Measurements from ENCODE around the gene PROZ.
"Not testable (repeated sequence)": the region's sequence is repeated elsewhere in the genome, so short reads cannot be mapped to it uniquely, and the experiment has no call there.

The PROZ gene, protein sequence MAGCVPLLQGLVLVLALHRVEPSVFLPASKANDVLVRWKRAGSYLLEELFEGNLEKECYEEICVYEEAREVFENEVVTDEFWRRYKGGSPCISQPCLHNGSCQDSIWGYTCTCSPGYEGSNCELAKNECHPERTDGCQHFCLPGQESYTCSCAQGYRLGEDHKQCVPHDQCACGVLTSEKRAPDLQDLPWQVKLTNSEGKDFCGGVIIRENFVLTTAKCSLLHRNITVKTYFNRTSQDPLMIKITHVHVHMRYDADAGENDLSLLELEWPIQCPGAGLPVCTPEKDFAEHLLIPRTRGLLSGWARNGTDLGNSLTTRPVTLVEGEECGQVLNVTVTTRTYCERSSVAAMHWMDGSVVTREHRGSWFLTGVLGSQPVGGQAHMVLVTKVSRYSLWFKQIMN

DNA sequence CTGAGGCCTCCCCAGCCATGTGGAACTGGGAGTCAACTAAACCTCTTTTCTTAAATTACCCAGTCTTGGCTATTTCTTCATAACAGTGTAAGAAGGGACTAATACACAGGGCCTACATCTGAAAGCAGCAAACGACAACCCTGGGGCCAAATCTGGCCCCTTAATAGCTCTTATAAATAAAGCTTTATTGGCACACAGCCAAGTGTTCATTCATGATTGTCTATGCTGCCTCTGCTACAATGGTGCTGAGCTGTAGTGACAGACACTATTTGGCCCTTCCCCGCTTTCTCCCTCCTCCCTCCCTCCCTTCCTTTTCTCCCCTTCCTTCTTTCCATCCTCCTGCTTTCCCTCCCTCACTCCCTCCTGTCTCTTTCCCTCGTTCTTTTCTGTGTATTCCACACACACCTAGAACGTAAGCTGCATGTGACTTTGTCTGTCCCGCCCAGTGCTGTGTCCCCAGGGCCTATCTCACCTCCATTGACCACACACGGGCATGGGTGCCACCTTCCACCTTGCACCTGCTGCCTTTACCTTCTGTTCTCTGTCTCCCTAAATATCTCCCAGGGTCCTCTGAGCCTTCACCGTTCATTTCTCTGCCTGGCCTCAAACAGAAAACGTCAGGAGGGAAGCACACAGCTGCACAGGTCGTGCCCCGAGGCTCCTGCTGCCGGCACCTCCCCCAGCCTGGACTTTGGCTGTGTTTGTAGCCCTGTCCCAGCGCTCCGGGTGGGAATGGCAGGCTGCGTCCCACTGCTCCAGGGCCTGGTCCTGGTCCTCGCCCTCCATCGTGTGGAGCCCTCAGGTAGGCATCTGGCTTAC is at the start of gene PROZ:
PROZ (plus strand) TSS at position 720 of the 819 bp plus-strand sequence; CDS start at position 733, 13 bp downstream.
- Histone ChIP-seq H3K4me1 (ENCODE audit: control insufficient read depth in 1 of 2, insufficient read depth in 1 of 2, low read depth in 1 of 2, low read length in 1 of 2) (peaks cover 7 to 9% of the 10 kb centered on the region in 2 experiments), H3K27me3 (peaks cover 59% of the 10 kb centered on the region), H3K36me3 (no peaks in the 10 kb centered on the region), H3K9me3 (no peaks in the 10 kb centered on the region), H3K27ac (no peak within 1 kb of the TSS), H3K4me3 (ENCODE audit: low read depth in 1 of 2, low read length in 1 of 2) (no peak within 1 kb of the TSS)
- TF ChIP-seq, protein P1, sequence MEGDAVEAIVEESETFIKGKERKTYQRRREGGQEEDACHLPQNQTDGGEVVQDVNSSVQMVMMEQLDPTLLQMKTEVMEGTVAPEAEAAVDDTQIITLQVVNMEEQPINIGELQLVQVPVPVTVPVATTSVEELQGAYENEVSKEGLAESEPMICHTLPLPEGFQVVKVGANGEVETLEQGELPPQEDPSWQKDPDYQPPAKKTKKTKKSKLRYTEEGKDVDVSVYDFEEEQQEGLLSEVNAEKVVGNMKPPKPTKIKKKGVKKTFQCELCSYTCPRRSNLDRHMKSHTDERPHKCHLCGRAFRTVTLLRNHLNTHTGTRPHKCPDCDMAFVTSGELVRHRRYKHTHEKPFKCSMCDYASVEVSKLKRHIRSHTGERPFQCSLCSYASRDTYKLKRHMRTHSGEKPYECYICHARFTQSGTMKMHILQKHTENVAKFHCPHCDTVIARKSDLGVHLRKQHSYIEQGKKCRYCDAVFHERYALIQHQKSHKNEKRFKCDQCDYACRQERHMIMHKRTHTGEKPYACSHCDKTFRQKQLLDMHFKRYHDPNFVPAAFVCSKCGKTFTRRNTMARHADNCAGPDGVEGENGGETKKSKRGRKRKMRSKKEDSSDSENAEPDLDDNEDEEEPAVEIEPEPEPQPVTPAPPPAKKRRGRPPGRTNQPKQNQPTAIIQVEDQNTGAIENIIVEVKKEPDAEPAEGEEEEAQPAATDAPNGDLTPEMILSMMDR (IDR thresholded peaks at IDR 0.05) = no peak

DNA sequence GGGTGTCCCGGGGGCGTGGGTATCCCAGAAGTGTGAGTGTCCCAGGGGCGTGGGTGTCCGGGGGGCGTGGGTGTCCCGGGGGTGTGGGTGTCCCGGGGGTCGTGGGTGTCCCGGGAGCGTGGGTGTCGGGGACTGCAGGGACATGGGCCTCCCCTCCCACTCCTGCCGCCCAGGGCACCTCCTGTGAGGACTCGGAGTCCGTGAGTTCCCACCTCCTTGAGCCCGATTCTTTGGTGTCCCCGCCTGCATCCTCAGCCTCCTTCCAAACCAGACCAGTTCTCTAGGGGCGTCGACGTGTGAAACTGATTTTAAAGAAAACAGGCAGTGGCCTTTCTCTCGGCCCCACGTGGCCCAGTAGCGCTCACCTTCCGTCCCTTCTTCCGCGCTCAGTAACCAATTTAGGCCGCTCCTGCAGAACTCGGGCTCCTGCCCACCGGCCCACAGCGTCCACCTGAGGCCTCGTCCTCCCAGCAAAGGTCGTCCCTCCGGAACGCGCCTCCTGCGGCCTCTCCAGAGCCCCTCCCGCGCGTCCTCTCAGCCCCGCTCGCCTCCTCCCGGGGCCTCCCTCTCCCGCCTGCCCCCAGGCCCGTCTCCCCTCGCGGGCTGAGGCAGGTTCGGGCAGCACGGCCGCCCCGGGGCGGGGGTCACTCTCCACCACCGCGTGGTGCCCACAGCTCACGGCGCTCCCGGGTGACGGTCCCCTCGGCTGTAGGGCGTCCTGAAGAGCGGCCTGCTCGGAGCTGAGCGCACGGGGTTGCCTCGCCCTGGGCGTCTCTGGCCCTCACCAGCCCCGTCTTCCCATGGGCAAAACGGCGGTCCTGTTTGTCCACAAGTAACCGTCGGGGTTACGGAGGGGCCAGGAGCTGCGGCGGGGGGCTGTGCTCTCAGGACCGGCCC is 49.0 kb upstream of the PROZ start:
- Histone ChIP-seq H3K4me3 (ENCODE audit: low read depth in 1 of 2, low read length in 1 of 2) (no peak overlapping the region), H3K27ac (no peak overlapping the region), H3K36me3 (no peaks in the 10 kb centered on the region), H3K27me3 (peaks cover 69% of the 10 kb centered on the region), H3K4me1 (ENCODE audit: control insufficient read depth in 1 of 2, insufficient read depth in 1 of 2, low read depth in 1 of 2, low read length in 1 of 2) (no peaks in the 10 kb centered on the region), H3K9me3 (peaks cover 4% of the 10 kb centered on the region)
- TF ChIP-seq, protein P1 (IDR thresholded peaks at IDR 0.05) = no peak

DNA sequence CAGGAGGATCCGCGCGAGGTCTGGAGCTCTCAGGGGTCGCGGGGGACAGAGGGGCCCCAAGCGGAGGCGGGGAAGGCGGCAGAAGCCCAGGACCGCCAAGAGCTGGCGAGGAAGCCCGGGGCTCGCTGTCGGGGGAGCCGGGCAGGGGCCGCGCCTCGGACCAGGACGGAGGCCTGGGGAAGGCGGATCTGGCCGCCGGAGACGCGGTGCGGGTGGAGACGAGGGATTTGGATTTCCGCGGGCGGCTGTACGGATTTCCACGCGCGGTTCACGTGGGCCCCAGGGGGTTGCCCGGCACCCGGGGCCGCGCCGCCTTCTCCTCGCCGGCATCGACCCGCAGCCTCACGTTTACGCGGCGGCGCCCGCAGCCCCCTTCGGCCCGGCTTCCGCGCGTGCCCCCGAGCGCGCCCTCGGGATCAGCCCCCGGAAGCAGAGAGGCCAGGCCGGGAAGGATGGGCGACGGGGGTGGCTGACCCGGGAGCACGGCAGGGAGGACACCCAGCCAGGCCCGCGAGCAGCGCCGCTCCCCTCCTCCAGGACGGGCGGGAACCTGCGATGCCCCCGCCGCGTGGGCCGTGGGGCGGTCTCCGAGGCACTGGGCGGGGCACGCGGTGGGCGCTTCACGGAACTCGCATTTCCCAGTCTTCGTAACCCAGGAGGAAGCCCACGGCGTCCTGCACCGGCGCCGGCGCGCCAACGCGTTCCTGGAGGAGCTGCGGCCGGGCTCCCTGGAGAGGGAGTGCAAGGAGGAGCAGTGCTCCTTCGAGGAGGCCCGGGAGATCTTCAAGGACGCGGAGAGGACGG is 48.2 kb upstream of the PROZ start:
- H3K27ac ChIP-seq = no peak overlapping the region
- peaks cover 69% of the 10 kb centered on the region for H3K27me3 ChIP-seq
- TF ChIP-seq, protein P1 (IDR thresholded peaks at IDR 0.05) = no peak
- H3K4me3 ChIP-seq (ENCODE audit: low read depth in 1 of 2, low read length in 1 of 2) = no peak overlapping the region
- no peaks in the 10 kb centered on the region for H3K4me1 ChIP-seq (ENCODE audit: control insufficient read depth in 1 of 2, insufficient read depth in 1 of 2, low read depth in 1 of 2, low read length in 1 of 2)
- H3K9me3 ChIP-seq = peaks cover 4% of the 10 kb centered on the region
- H3K36me3 ChIP-seq = no peaks in the 10 kb centered on the region

DNA sequence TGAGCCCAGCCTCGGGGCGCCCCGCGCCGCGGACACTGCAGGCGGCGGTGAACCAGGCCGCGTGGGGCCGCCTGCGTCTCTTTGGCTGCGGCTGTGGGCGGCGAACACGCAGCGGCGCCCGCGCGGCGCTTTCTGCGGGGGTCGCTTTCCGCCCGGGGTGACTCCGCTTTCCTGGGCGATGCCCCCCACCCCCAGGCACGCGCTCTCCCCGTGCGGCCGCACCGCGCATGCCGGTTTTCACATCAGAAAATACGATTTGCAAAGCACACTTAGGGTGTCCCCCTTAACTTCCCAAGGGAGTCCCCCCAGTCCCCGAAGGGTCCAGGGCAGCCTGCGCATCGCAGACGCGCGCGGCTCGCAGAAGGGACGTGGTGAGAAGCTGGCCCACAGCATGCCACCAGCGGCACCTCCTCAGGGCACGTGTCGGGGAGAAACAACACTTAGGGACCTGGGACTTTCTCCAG is 47.6 kb upstream of the PROZ start:
- Histone ChIP-seq H3K4me1 (ENCODE audit: control insufficient read depth in 1 of 2, insufficient read depth in 1 of 2, low read depth in 1 of 2, low read length in 1 of 2) (no peaks in the 10 kb centered on the region), H3K36me3 (no peaks in the 10 kb centered on the region), H3K27ac (no peak overlapping the region), H3K4me3 (ENCODE audit: low read depth in 1 of 2, low read length in 1 of 2) (no peak overlapping the region), H3K27me3 (peaks cover 63% of the 10 kb centered on the region), H3K9me3 (peaks cover 4% of the 10 kb centered on the region)
- TF ChIP-seq, protein P1 (IDR thresholded peaks at IDR 0.05) = no peak

DNA sequence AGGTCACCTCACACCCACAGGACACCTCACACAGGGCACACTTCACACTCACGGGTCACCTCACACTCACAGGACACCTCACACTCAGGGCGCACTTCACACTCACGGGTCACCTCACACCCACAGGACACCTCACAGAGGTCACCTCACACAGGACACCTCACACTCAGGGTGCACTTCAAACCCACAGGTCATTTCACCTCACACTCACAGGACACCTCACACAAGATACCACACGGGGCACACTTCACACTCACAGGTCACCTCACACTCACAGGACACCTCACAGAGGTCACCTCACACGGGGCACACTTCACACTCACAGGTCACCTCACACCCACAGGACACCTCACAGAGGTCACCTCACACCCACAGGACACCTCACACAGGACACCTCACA is 46.6 kb upstream of the PROZ start:
- not testable (repeated sequence) for H3K27ac ChIP-seq; H3K9me3 ChIP-seq; H3K36me3 ChIP-seq; H3K4me1 ChIP-seq (ENCODE audit: control insufficient read depth in 1 of 2, insufficient read depth in 1 of 2, low read depth in 1 of 2, low read length in 1 of 2); H3K4me3 ChIP-seq (ENCODE audit: low read depth in 1 of 2, low read length in 1 of 2)
- peaks cover 61% of the 10 kb centered on the region for H3K27me3 ChIP-seq

DNA sequence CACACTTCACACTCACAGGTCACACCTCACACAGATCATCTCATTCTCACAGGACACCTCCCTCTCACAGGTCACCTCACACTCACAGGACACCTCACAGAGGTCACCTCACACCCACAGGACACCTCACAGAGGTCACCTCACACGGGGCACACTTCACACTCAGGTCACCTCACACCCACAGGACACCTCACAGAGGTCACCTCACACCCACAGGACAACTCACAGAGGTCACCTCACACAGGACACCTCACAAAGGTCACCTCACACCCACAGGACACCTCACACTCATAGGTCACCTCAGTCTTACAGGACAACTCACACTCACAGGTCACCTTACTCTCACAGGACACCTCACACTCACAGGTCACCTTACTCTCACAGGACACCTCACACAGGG is 46.0 kb upstream of the PROZ start:
- not testable (repeated sequence) for H3K36me3 ChIP-seq; H3K9me3 ChIP-seq; H3K4me1 ChIP-seq (ENCODE audit: control insufficient read depth in 1 of 2, insufficient read depth in 1 of 2, low read depth in 1 of 2, low read length in 1 of 2); H3K27ac ChIP-seq; H3K4me3 ChIP-seq (ENCODE audit: low read depth in 1 of 2, low read length in 1 of 2)
- peaks cover 61% of the 10 kb centered on the region for H3K27me3 ChIP-seq

All from neutrophil (primary cell).